ENCODE results near the gene RYR2.

RYR2 gene

DNA sequence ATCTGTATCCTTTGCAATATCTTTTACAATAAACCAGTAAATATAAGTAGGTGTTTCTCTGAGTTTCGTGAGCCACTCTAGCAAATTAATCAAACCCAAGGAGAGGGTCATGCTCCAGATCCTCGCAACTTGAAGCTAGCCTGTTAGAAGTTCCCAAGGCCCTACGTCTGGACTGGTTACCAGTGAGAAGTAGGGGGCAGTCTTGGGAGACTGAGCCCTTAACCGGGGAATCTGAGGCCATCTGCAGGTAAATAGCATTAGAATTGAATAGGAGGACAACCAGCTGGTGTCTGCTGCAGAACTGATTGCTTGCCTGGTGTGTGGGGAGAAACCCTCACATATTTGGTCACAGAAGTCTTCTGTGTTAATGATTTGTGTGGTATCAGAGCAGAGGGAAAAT lies 190.5 kb downstream of the RYR2 start:
- H3K27ac ChIP-seq: no peak overlapping the region
- no peak for TF ChIP-seq Cebpa-rat (IDR thresholded peaks at IDR 0.05)
- no peak overlapping the region for H3K4me2 ChIP-seq
- H3K4me1 ChIP-seq: no peaks in the 10 kb centered on the region
- no peak overlapping the region for H3K9ac ChIP-seq
- no peaks in the 10 kb centered on the region for H3K36me3 ChIP-seq
- H3K4me3 ChIP-seq: no peak overlapping the region
- no peaks in the 10 kb centered on the region for H3K27me3 ChIP-seq
- H4K20me1 ChIP-seq: no peaks in the 10 kb centered on the region
- no peaks in the 10 kb centered on the region for H3K9me3 ChIP-seq

DNA sequence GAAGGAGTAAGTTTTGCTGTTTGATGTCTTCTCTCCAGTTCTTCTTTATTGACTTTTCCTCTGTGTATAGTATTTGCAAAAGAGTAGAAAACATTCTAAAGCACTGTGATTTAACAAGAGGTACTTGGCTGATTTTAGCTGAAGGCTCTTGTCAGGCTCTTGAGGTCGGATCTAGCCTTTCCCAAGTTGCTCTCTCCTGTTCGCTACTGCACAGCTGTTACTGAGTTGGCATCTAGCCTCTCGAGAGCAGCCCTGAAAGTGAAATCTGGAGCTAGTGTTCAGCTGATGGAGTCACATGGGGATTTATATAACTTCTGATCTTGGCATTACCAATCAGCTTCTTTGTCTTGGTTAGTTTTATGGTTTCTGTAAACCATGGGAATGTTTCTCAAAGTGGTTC lies 193.1 kb downstream of the RYR2 start:
- Histone ChIP-seq H3K9ac (no peak overlapping the region), H3K4me3 (no peak overlapping the region), H3K36me3 (no peaks in the 10 kb centered on the region), H4K20me1 (no peaks in the 10 kb centered on the region), H3K27me3 (no peaks in the 10 kb centered on the region), H3K4me2 (no peak overlapping the region), H3K4me1 (no peaks in the 10 kb centered on the region), H3K9me3 (no peaks in the 10 kb centered on the region), H3K27ac (no peak overlapping the region)
- no peak for TF ChIP-seq Cebpa-rat (IDR thresholded peaks at IDR 0.05)

DNA sequence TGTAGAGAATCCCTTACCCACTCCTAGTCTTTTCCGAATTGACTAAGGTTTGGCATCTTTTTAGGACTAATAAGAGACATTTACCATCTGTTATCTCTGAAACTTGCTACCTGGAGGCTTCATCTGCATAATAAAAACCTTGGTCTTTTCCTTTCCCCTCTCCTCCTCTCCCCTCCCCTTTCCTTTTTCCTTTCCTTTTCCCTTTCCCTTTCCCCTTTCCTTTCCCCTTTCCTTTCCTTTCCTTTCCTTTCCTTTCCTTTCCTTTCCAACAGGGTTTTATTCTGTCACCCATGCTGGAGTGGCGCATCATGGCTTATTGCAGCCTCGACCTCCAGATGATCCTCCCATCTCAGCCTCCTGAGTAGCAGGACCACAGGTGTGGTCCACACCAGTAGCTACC lies 195.7 kb downstream of the RYR2 start:
- H3K4me2 ChIP-seq: no peak overlapping the region

DNA sequence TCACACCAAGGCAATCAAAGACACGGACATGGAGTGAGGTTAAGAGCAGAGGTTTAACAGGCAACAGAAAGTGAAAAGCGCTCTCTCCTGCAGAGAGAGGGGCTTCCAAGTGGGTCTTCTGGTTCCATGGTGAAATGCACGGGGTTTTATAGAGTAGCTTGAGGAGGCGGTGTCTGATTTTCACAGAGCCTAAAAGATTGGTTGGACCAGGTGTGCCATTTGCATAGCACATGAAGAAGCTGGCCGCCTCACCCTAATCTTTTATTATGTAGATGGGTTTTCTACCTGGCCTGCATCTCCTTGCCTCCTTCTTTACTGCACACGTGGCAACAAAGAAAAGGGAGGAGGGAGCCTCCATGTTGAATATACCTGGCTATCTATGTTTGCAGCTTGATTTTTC lies 197.3 kb downstream of the RYR2 start:
- H3K4me2 ChIP-seq: no peak overlapping the region
- H3K27me3 ChIP-seq: no peaks in the 10 kb centered on the region
- H3K4me1 ChIP-seq: no peaks in the 10 kb centered on the region
- H3K4me3 ChIP-seq: no peak overlapping the region
- H3K9me3 ChIP-seq: no peaks in the 10 kb centered on the region
- no peaks in the 10 kb centered on the region for H4K20me1 ChIP-seq
- no peak overlapping the region for H3K27ac ChIP-seq
- no peak overlapping the region for H3K9ac ChIP-seq
- H3K36me3 ChIP-seq: no peaks in the 10 kb centered on the region
- no peak for TF ChIP-seq Cebpa-rat (IDR thresholded peaks at IDR 0.05)

More for the DNA sequence above, 195.7 kb downstream of the RYR2 start:
- no peak for TF ChIP-seq Cebpa-rat (IDR thresholded peaks at IDR 0.05)
- Histone ChIP-seq H3K27ac (no peak overlapping the region), H3K9me3 (no peaks in the 10 kb centered on the region), H3K9ac (no peak overlapping the region), H4K20me1 (no peaks in the 10 kb centered on the region), H3K4me3 (no peak overlapping the region), H3K4me1 (no peaks in the 10 kb centered on the region), H3K27me3 (no peaks in the 10 kb centered on the region), H3K36me3 (no peaks in the 10 kb centered on the region)

DNA sequence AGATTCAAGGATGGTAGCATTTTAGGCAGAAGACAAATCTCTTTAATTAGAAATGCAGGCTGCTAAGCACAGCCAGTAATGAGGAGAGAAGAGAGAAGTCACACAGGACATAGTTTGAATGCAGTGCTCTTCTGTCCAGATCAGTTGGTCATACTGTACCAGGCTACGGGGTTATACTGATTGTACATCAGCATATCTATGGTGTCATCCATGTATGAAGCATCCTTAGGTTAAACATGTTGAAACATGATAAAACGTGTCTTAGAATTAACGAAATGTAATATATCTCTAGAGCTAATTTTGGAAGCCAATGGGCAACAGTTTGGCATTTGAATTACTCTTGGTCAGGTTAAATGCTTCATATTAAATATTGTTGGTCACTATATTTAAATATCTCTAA lies 199.1 kb downstream of the RYR2 start:
- no peaks in the 10 kb centered on the region for H4K20me1 ChIP-seq
- H3K4me3 ChIP-seq: no peak overlapping the region
- H3K27ac ChIP-seq: no peak overlapping the region
- no peak overlapping the region for H3K9ac ChIP-seq
- no peaks in the 10 kb centered on the region for H3K36me3 ChIP-seq
- no peaks in the 10 kb centered on the region for H3K9me3 ChIP-seq
- TF ChIP-seq Cebpa-rat (IDR thresholded peaks at IDR 0.05): no peak
- no peak overlapping the region for H3K4me2 ChIP-seq
- H3K4me1 ChIP-seq: no peaks in the 10 kb centered on the region
- no peaks in the 10 kb centered on the region for H3K27me3 ChIP-seq

DNA sequence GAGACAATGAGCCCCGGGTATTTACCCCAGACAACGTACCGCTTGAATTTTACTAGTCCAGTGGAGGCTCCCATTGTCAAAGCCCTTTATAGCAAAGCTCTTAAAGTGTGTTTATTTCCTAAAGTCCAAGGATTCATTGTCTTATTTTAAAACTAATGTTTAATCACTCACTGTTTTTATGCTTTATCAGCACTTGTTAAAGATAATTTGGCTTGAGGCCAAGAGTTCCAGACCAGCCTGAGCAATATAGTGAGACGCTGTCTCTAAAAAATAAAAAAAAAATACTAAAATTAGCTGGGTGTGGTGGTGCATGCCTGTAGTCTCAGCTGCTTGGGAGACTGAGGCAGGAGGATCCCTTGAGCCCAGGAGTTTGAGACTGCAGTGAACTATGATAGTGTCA lies 202.8 kb downstream of the RYR2 start:
- Histone ChIP-seq H3K9me3 (no peaks in the 10 kb centered on the region), H3K4me1 (no peaks in the 10 kb centered on the region), H3K4me3 (no peak overlapping the region), H4K20me1 (no peaks in the 10 kb centered on the region), H3K27me3 (no peaks in the 10 kb centered on the region), H3K9ac (no peak overlapping the region), H3K4me2 (no peak overlapping the region), H3K27ac (no peak overlapping the region), H3K36me3 (no peaks in the 10 kb centered on the region)
- no peak for TF ChIP-seq Cebpa-rat (IDR thresholded peaks at IDR 0.05)

DNA sequence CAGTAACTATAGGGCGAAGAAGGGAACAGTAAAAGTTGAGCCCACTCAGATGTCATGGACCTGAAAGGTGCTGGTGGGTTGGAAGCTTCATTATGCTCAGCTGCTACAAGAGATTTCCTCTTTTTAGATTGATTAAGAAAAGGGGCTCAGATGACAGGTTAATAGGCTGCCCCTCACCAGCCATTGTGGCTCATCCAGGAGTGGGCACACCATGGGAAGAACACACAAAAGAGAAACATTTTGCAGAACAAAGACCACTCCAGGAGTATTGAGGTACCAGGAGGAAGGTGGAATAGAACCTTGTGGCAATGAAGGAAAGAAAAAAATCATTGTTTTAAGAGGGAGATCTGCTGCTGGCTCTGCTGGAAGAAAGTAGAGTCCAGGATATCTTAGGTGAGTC lies 205.5 kb downstream of the RYR2 start:
- Histone ChIP-seq H3K27ac (no peak overlapping the region), H4K20me1 (no peaks in the 10 kb centered on the region), H3K9ac (no peak overlapping the region), H3K36me3 (no peaks in the 10 kb centered on the region), H3K9me3 (no peaks in the 10 kb centered on the region), H3K4me1 (no peaks in the 10 kb centered on the region), H3K27me3 (no peaks in the 10 kb centered on the region), H3K4me2 (no peak overlapping the region), H3K4me3 (no peak overlapping the region)
- TF ChIP-seq Cebpa-rat (IDR thresholded peaks at IDR 0.05): no peak

DNA sequence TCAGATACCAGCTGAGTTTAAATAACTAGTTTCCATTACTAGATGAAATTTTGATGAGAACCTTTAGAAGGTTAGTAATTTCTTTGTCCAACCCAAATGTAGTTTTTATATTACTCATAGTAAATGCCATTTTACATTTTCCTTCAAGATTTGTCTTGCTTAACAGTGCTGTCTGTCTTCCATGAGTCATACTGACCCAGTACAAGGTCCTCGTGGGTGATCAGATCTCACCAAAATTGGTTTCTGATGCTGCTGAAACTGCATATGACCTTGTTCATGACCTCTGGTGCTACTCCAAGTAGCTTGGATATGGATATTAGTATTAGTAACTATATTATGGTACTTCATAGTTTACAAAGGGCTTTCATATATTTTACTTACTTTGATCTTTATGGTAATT lies 207.1 kb downstream of the RYR2 start:
- Histone ChIP-seq H3K9ac (no peak overlapping the region), H3K9me3 (no peaks in the 10 kb centered on the region), H3K27me3 (no peaks in the 10 kb centered on the region), H3K4me2 (no peak overlapping the region), H3K27ac (no peak overlapping the region), H3K4me3 (no peak overlapping the region), H4K20me1 (no peaks in the 10 kb centered on the region), H3K4me1 (no peaks in the 10 kb centered on the region), H3K36me3 (no peaks in the 10 kb centered on the region)
- no peak for TF ChIP-seq Cebpa-rat (IDR thresholded peaks at IDR 0.05)

DNA sequence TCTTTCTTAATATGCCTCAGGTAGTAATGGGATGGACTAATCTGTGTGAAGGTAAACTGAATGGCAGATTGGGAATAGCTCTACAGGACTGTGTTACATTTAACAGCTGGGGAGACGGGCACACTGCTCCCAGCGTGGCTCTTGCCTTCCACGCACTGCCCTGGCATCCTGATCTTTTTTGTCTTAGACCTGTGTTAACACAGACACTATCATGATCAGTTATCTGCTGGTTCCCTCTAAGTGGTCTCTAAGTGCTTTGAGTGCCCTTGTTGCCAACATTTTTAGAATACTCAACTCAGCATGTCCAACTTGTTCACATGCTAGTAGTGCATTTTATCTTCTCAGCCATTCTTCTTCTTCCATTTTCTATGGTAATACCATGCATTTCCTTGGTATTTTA lies 208.1 kb downstream of the RYR2 start:
- Histone ChIP-seq H3K27me3 (no peaks in the 10 kb centered on the region), H3K9me3 (no peaks in the 10 kb centered on the region), H3K36me3 (no peaks in the 10 kb centered on the region), H3K27ac (no peak overlapping the region), H3K4me1 (no peaks in the 10 kb centered on the region), H3K9ac (no peak overlapping the region), H3K4me2 (no peak overlapping the region), H4K20me1 (no peaks in the 10 kb centered on the region), H3K4me3 (no peak overlapping the region)
- no peak for TF ChIP-seq Cebpa-rat (IDR thresholded peaks at IDR 0.05)

DNA sequence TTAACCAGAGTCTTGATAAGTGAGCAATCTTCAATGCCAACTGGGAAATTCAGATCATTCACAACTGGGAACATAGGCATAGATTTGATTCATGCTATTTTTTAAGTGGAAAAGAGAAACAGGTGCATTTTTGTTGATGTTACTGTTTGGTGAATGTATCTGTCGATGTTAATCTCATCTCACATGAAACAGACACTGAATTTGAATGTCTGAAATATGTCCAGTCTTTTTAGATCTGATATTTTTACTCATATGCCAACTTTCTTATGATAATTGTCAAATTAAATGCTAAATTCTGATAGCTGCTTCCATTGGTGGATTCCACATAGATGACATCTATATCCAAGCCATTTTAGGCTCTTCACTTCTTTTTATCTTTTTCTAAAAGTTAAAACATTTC lies 213.1 kb downstream of the RYR2 start:
- Histone ChIP-seq H3K27ac (no peak overlapping the region), H3K9ac (no peak overlapping the region)

DNA sequence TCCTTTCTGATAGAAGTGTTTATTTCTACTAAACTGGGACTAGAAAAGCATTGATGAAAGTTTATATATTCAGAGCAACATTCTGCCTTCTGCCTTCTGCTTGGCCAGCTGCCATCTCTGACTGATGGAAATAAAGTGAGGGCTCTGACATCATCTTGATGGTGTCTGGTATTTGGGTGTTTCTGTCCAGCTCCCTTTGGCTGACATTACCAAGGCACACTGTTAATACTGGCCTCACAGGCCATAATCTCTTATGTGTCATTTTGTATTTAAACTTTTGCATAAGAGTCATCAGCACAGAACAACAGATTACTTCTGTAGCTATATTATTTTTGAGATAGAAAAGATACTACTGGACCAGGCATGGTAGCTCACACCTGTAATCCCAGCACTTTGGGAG lies 216.9 kb downstream of the RYR2 start:
- H3K36me3 ChIP-seq: no peaks in the 10 kb centered on the region
- no peak overlapping the region for H3K4me2 ChIP-seq
- H3K4me3 ChIP-seq: no peak overlapping the region
- H3K27ac ChIP-seq: no peak overlapping the region
- no peak for TF ChIP-seq Cebpa-rat (IDR thresholded peaks at IDR 0.05)
- no peaks in the 10 kb centered on the region for H3K27me3 ChIP-seq
- no peaks in the 10 kb centered on the region for H3K9me3 ChIP-seq
- no peaks in the 10 kb centered on the region for H3K4me1 ChIP-seq
- H3K9ac ChIP-seq: no peak overlapping the region
- H4K20me1 ChIP-seq: no peaks in the 10 kb centered on the region

More for the DNA sequence above, 213.1 kb downstream of the RYR2 start:
- TF ChIP-seq Cebpa-rat (IDR thresholded peaks at IDR 0.05): no peak
- Histone ChIP-seq H3K9me3 (no peaks in the 10 kb centered on the region), H3K4me2 (no peak overlapping the region), H3K4me3 (no peak overlapping the region), H3K27me3 (no peaks in the 10 kb centered on the region), H4K20me1 (no peaks in the 10 kb centered on the region), H3K36me3 (no peaks in the 10 kb centered on the region), H3K4me1 (no peaks in the 10 kb centered on the region)

Measured in BLaER1 (cell line).